K562 (cell line): ENCODE results near the gene SEMA3A.
"Not testable (repeated sequence)": the region's sequence is repeated elsewhere in the genome, so short reads cannot be mapped to it uniquely, and the experiment has no call there.

Experiments
- CTCF ChIP-seq, 3 experiments: IDR thresholded peaks in 2 of 3; conservative IDR thresholded peaks in 1 of 3; 2 replicates each; pipeline ENCODE4 v1.5.1; 2011 to 2012; ENCODE audit warnings: low read length in 3 of 3, mild to moderate bottlenecking in 3 of 3, control low read depth in 2 of 3, improper control_type of control experiment in 1 of 3, inconsistent platforms in 1 of 3, low read depth in 1 of 3, mixed read lengths in 1 of 3, moderate library complexity in 1 of 3; ENCODE audit not compliant: insufficient read depth in 2 of 3
- JUNB ChIP-seq: fragments of 450-650 bp; formaldehyde crosslinking; conservative IDR thresholded peaks from 2 replicates; pipeline ENCODE4 v1.4.0; 2020; ENCODE audit warnings: mild to moderate bottlenecking
- LEF1 ChIP-seq: fragments of 450-650 bp; IDR thresholded peaks from 2 replicates; pipeline ENCODE4 v1.6.1; 2016; ENCODE audit warnings: mild to moderate bottlenecking
- SNRNP70 ChIP-seq: fragments of 200-400 bp; formaldehyde crosslinking; optimal IDR thresholded peaks from 2 replicates; pipeline ENCODE3; 2017; ENCODE audit warnings: low read depth, low read length
- SRSF9 ChIP-seq: fragments of 200-400 bp; formaldehyde crosslinking; IDR thresholded peaks from 2 replicates; pipeline ENCODE4 v1.6.1; 2017; ENCODE audit warnings: low read depth, low read length, borderline replicate concordance
- TCF7L2 ChIP-seq: fragments of 150-350 bp; IDR thresholded peaks from 2 replicates; pipeline ENCODE4 v1.6.1; 2016; ENCODE audit warnings: low read depth, mild to moderate bottlenecking, low read length, moderate library complexity
- XRCC5 ChIP-seq: fragments of 200-400 bp; formaldehyde crosslinking; IDR thresholded peaks from 2 replicates; pipeline ENCODE4 v1.6.1; 2017; ENCODE audit warnings: low read depth, mild to moderate bottlenecking, low read length
- ZBTB33 ChIP-seq: sonication (generic); formaldehyde crosslinking; IDR thresholded peaks from 2 replicates; pipeline ENCODE4 v1.8.1; 2023; ENCODE audit warnings: mild to moderate bottlenecking, missing genetic modification reagents
- ZBTB7A ChIP-seq: IDR thresholded peaks from 2 replicates; pipeline ENCODE4 v1.6.1; 2011; ENCODE audit warnings: low read depth, mild to moderate bottlenecking, low read length, moderate library complexity, borderline replicate concordance; ENCODE audit not compliant: control insufficient read depth
- ZFP91 ChIP-seq: sonication (generic); formaldehyde crosslinking; IDR thresholded peaks from 2 replicates; pipeline ENCODE4 v1.8.0; 2022; ENCODE audit warnings: mild to moderate bottlenecking, missing genetic modification reagents
- ZNF384 ChIP-seq: IDR thresholded peaks from 2 replicates; pipeline ENCODE4 v1.6.1; 2012; ENCODE audit warnings: low read depth, low read length, improper control_type of control experiment

GRCh38 chr7:84055199-84055598, 139.4 kb downstream of the SEMA3A start:
- TF ChIP-seq CTCF (IDR thresholded peaks at IDR 0.05 in 2 of 3, conservative IDR thresholded peaks at IDR 0.05 in 1 of 3; ENCODE audit: insufficient read depth in 2 of 3, low read depth in 1 of 3, low read length in 3 of 3); TCF7L2; LEF1; ZNF384; ZBTB33 (CRISPR knock-in tag); SNRNP70; XRCC5; ZFP91 (CRISPR knock-in tag); JUNB; ZBTB7A; SRSF9: not testable (repeated sequence)
